Endodermal cell (in vitro differentiated cells): Measurements from ENCODE around the gene PSMD5. TPM values are rescaled to one million over a fixed set of nuclear protein-coding genes. Genes with fewer than 3 reads are reported as not detected.

Experiments
- DNase-seq: peaks from one replicate; pipeline ENCODE4 v3.0.0-alpha.2; 2017
- H3K27ac ChIP-seq: 2 replicates; pipeline ENCODE4 v1.5.1; 2013; ENCODE audit warnings: mild to moderate bottlenecking, low read depth, low read length, moderate library complexity
- H3K27me3 ChIP-seq: 2 replicates; pipeline ENCODE4 v1.6.1; 2013; ENCODE audit warnings: mild to moderate bottlenecking, low read length, moderate library complexity; ENCODE audit not compliant: insufficient read depth, control insufficient read depth, poor library complexity, severe bottlenecking
- H3K36me3 ChIP-seq: 2 replicates; pipeline ENCODE4 v1.7.0; 2013; ENCODE audit warnings: mild to moderate bottlenecking, low read length, moderate library complexity; ENCODE audit not compliant: control insufficient read depth, insufficient read depth
- H3K4me1 ChIP-seq: one replicate; pipeline ENCODE4 v1.7.0; 2013; ENCODE audit warnings: low read length; ENCODE audit not compliant: control insufficient read depth, insufficient read depth
- H3K4me3 ChIP-seq: 2 replicates; pipeline ENCODE4 v1.5.1; 2013; ENCODE audit warnings: mild to moderate bottlenecking, low read length, moderate library complexity
- H3K9ac ChIP-seq: 2 replicates; pipeline ENCODE4 v1.6.1; 2013; ENCODE audit warnings: mild to moderate bottlenecking, low read length, moderate library complexity; ENCODE audit not compliant: poor library complexity, severe bottlenecking; ENCODE audit errors: extremely low read depth
- H3K9me3 ChIP-seq: 2 replicates; pipeline ENCODE4 v1.6.1; 2013; ENCODE audit warnings: mild to moderate bottlenecking, low read length, moderate library complexity; ENCODE audit not compliant: control insufficient read depth
- H3K27ac Mint-ChIP-seq: 2 replicates; pipeline ENCODE4 v1.8.0; 2020; ENCODE audit warnings: mixed read lengths
- H3K27me3 Mint-ChIP-seq: 2 replicates; pipeline ENCODE4 v1.8.0; 2021; ENCODE audit warnings: mild to moderate bottlenecking, mixed read lengths; ENCODE audit not compliant: insufficient read depth
- H3K36me3 Mint-ChIP-seq: 2 replicates; pipeline ENCODE4 v1.8.0; 2020; ENCODE audit warnings: low read depth, mixed read lengths
- H3K4me1 Mint-ChIP-seq: 2 replicates; pipeline ENCODE4 v1.8.0; 2020; ENCODE audit warnings: mixed read lengths
- H3K4me3 Mint-ChIP-seq: 2 replicates; pipeline ENCODE4 v1.8.0; 2020; ENCODE audit warnings: mild to moderate bottlenecking, moderate library complexity, mixed read lengths
- H3K9me3 Mint-ChIP-seq: 2 replicates; pipeline ENCODE4 v1.8.0; 2020; ENCODE audit warnings: mild to moderate bottlenecking, mixed read lengths
- WGBS, 2 experiments: methylation state at CpG; one replicate each; pipeline versions ENCODE4 v1.1.5 to v1.1.7; 2013; ENCODE audit warnings: missing lambda C conversion rate in 2 of 2, mixed read lengths in 1 of 2; ENCODE audit not compliant: insufficient coverage in 1 of 2, insufficient read length in 1 of 2; 5-methylcytosine and 5-hydroxymethylcytosine counted together
- long read RNA-seq, 4 experiments: library from polyadenylated mRNA in 2 of 4; library from RNA in 1 of 4; library from capped mRNA in 1 of 4; stranded (forward) in 3 of 4; unstranded in 1 of 4; transcript quantifications; one replicate each; pipeline ENCODE4 v2.0.0, GENCODE V29; 2020 to 2021; ENCODE audit warnings: inconsistent platforms in 1 of 4
- polyA plus RNA-seq, 2 experiments: library from polyadenylated mRNA; stranded (reverse); fragments of 50-300 nt; gene quantifications; one replicate each; pipeline ENCODE4 v1.2.3, GENCODE V29; 2013
- total RNA-seq, 2 donors: library from RNA; stranded (reverse); fragmentation: NEBNext Ultra II Directional in 1 of 2; extraction: Animal tissue kit (Norgen Biotek cat#: 25700) in 1 of 2; gene quantifications; 2 replicates in 1 of 2; 3 replicates in 1 of 2; pipeline ENCODE4 v1.2.1, GENCODE V29; 2021
- TF ChIP-seq, protein P1 (sequence below): fragments of 200-600 bp; sonication (generic); conservative IDR thresholded peaks from 2 replicates; pipeline ENCODE4 v1.5.0; 2021; ENCODE audit warnings: antibody characterized with exemption, mild to moderate bottlenecking

The PSMD5 gene
- total RNA-seq: 10 to 100 TPM; 21.8 to 52.7 TPM
- 29.3 TPM for polyA plus RNA-seq (2013, experiment 1 of 2)
- 28.7 TPM for polyA plus RNA-seq (2013, experiment 2 of 2)
- long read RNA-seq, experiment 1, partial matches to known transcripts: 3 of 6 reads
- long read RNA-seq, experiment 1, other reads (novel, unspliced or antisense): 0 of 6 reads
- long read RNA-seq, experiment 2, transcript PSMD5-201 (10 exons, 3,443 nt): major isoform, 45 of 52 reads
- long read RNA-seq, experiment 2, partial matches to known transcripts: 1 of 52 reads
- long read RNA-seq, experiment 2, other reads (novel, unspliced or antisense): 6 of 52 reads
- long read RNA-seq, experiment 3, transcript PSMD5-201 (10 exons, 3,443 nt): major isoform, 230 of 255 reads
- long read RNA-seq, experiment 3, partial matches to known transcripts: 10 of 255 reads
- long read RNA-seq, experiment 3, other reads (novel, unspliced or antisense): 15 of 255 reads
- long read RNA-seq, experiment 4, transcript PSMD5-201 (10 exons, 3,443 nt): major isoform, 5 of 14 reads
- long read RNA-seq, experiment 4, partial matches to known transcripts: 6 of 14 reads
- long read RNA-seq, experiment 4, other reads (novel, unspliced or antisense): 3 of 14 reads

DNA sequence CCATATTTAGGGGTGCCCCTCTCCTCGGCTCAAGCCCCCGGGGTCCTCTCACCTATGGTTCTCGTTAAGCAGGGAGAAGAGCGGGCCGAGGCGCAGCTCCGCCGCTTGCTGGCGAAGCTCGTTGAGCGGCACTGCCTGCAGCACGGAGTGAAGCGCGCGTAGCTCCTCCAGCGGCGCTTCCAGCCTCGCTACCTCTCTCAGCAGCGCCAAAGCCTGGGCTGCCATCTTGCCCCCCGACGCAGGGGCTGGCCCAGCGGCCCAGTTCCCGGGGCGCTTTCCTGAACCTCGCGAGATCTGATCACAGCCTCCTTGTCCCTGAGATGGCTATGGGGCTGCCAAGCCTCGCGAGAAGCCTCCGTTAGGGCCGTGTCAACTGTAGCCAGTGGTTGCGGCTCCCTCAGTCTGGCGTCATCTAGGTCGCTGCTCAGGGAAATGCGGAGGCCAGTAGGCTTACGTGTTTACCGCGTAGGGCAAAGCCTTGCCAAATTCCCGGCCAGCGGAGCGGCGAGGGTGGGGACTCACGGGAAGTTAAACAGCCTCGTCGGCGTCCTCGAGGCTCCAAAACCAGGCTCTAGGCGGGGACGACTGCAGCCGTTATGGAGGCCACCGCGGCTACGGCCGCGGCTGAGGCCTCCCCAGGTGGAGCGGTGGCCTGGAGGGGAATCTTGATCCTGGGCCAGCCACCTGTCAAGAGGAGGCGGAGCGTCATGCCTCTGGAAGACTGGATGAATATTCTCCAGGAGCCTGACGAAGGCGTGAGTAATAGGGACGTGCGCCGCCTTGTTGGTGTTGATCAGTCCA, at the start of gene PSMD5:
Gene PSMD5 (minus strand): TSS at position 238 of the 801 bp plus-strand sequence. CDS start 13 bp downstream, at position 225.
- TF ChIP-seq, protein P1, sequence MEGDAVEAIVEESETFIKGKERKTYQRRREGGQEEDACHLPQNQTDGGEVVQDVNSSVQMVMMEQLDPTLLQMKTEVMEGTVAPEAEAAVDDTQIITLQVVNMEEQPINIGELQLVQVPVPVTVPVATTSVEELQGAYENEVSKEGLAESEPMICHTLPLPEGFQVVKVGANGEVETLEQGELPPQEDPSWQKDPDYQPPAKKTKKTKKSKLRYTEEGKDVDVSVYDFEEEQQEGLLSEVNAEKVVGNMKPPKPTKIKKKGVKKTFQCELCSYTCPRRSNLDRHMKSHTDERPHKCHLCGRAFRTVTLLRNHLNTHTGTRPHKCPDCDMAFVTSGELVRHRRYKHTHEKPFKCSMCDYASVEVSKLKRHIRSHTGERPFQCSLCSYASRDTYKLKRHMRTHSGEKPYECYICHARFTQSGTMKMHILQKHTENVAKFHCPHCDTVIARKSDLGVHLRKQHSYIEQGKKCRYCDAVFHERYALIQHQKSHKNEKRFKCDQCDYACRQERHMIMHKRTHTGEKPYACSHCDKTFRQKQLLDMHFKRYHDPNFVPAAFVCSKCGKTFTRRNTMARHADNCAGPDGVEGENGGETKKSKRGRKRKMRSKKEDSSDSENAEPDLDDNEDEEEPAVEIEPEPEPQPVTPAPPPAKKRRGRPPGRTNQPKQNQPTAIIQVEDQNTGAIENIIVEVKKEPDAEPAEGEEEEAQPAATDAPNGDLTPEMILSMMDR: no peak
- H3K9ac ChIP-seq: peak within 1 kb of the TSS; percentile 96
- H3K4me1 ChIP-seq: peaks cover 14% of the 10 kb centered on the region
- no peaks in the 10 kb centered on the region for H3K9me3 ChIP-seq
- H3K4me1 Mint-ChIP-seq: peaks cover 41% of the 10 kb centered on the region
- H3K36me3 ChIP-seq: peaks cover 28% of the 10 kb centered on the region
- WGBS, 2 experiments: 4 to 5% methylated on average over 40 to 62 of the region's 62 CpGs
- peaks cover 4% of the 10 kb centered on the region for H3K9me3 Mint-ChIP-seq
- peak within 1 kb of the TSS; percentile 91 for H3K4me3 Mint-ChIP-seq
- peaks cover 3% of the 10 kb centered on the region for H3K27me3 Mint-ChIP-seq
- no peaks in the 10 kb centered on the region for H3K27me3 ChIP-seq
- peak within 1 kb of the TSS; percentile 92 for H3K27ac ChIP-seq
- peaks cover 11% of the 10 kb centered on the region for H3K36me3 Mint-ChIP-seq
- H3K27ac Mint-ChIP-seq: peak within 1 kb of the TSS; percentile 97
- H3K4me3 ChIP-seq: peak within 1 kb of the TSS; percentile 96
- DNase-seq: peak; percentile 96

DNA sequence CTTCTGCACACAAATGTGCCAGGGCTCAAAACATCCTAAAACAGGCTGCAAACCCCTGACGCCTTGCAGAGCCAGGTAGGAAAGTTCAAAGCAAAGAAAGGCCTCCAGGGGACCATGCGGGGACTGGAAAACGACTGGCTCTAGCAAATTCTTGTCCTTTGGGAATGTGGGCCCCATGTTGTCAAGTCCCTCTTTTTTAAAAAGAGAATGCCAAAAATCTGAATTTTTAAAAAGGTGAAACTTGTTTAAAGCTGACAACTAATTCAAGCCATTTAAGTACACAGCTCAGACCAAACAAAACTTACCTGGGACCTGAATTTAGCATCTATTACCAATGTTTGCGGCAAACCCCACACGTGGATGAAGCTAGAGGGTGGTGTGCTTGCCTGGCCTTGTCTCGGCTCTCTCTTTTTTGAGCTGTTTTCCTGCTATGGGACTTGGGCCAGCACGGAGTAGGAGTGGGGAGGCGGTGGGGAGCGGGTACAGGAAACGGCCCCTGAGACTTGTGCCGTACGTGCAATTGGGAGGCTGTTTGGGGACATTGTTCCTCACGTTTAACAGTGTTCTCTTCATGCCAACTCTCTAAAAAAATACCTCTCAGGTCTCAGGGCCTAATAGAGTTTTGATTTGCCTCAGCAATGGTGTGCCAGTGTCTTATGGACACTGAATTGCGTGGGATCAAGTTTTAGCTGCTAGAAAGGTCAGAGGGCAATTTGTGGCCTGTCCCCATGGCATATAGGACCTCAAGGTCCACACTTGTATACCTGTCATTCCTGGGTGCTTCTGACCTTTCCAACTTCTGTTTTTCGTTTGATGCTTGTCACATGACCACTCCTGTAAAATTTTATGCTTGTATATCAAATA, 49.4 kb upstream of the PSMD5 start:
- WGBS, 2 experiments: 83 to 86% methylated on average over 11 to 15 of the region's 15 CpGs
- no peaks in the 10 kb centered on the region for H3K9me3 Mint-ChIP-seq
- peaks cover 24% of the 10 kb centered on the region for H3K27me3 Mint-ChIP-seq
- DNase-seq: no peak
- H3K4me1 ChIP-seq: peaks cover 4% of the 10 kb centered on the region
- no peak overlapping the region for H3K4me3 Mint-ChIP-seq
- no peak overlapping the region for H3K27ac Mint-ChIP-seq
- H3K36me3 ChIP-seq: no peaks in the 10 kb centered on the region
- H3K36me3 Mint-ChIP-seq: no peaks in the 10 kb centered on the region
- no peak overlapping the region for H3K4me3 ChIP-seq
- peaks cover 15% of the 10 kb centered on the region for H3K4me1 Mint-ChIP-seq
- no peak overlapping the region for H3K27ac ChIP-seq
- H3K27me3 ChIP-seq: peaks cover 21% of the 10 kb centered on the region
- H3K9ac ChIP-seq: no peak overlapping the region
- H3K9me3 ChIP-seq: no peaks in the 10 kb centered on the region
- TF ChIP-seq, protein P1: no peak
